CD14-positive monocyte (primary cell): ENCODE results near the gene TSHZ2. TPM values are rescaled to one million over a fixed set of nuclear protein-coding genes. Genes with fewer than 3 reads are reported as not detected.

Experiments used
- DNase-seq, 3 donors: peaks; one replicate each; pipeline ENCODE4 v3.0.0-alpha.2; 2011 to 2022
- H2AFZ ChIP-seq: 2 replicates; pipeline ENCODE4 v1.6.0; 2012; ENCODE audit warnings: mild to moderate bottlenecking, low read depth, low read length, inconsistent platforms; ENCODE audit not compliant: insufficient read depth, poor library complexity, severe bottlenecking
- H3K27ac ChIP-seq, 2 donors: 1 replicate in 1 of 2; 2 replicates in 1 of 2; pipeline ENCODE4 v1.5.1; 2012 to 2013; ENCODE audit warnings: low read length in 2 of 2, control low read depth in 1 of 2, inconsistent platforms in 1 of 2, low read depth in 1 of 2, mild to moderate bottlenecking in 1 of 2
- H3K27me3 ChIP-seq, 2 donors: one replicate each; pipeline versions ENCODE4 v1.6.0 to v1.6.1; 2011 to 2013; ENCODE audit warnings: low read length in 2 of 2; ENCODE audit not compliant: control insufficient read depth in 2 of 2, insufficient read depth in 2 of 2
- H3K36me3 ChIP-seq, 2 donors: replicated peaks in 1 of 2; 1 replicate in 1 of 2; 2 replicates in 1 of 2; pipeline versions ENCODE4 v1.5.1 to v1.6.1; 2012 to 2013; ENCODE audit warnings: low read length in 2 of 2, control low read depth in 1 of 2, inconsistent platforms in 1 of 2, mild to moderate bottlenecking in 1 of 2; ENCODE audit not compliant: insufficient read depth in 2 of 2, control insufficient read depth in 1 of 2
- H3K4me1 ChIP-seq, 2 donors: 1 replicate in 1 of 2; 2 replicates in 1 of 2; pipeline versions ENCODE4 v1.5.1 to v1.6.1; 2012 to 2013; ENCODE audit warnings: low read length in 2 of 2, control low read depth in 1 of 2, inconsistent platforms in 1 of 2, mild to moderate bottlenecking in 1 of 2, moderate library complexity in 1 of 2; ENCODE audit not compliant: insufficient read depth in 2 of 2, control insufficient read depth in 1 of 2
- H3K4me2 ChIP-seq: replicated peaks from 2 replicates; pipeline ENCODE3; 2012; ENCODE audit warnings: low read length, moderate library complexity, mild to moderate bottlenecking; ENCODE audit not compliant: poor library complexity, severe bottlenecking; ENCODE audit errors: extremely low read depth
- H3K4me3 ChIP-seq, 3 experiments: fragments of 200-600 bp in 1 of 3; sonication (generic) in 1 of 3; replicated peaks in 1 of 3; 1 replicate in 2 of 3; 2 replicates in 1 of 3; pipeline ENCODE4 v1.5.1; 2011 to 2013; ENCODE audit warnings: low read length in 3 of 3, mild to moderate bottlenecking in 3 of 3, control low read depth in 2 of 3, low read depth in 2 of 3, inconsistent platforms in 1 of 3, moderate library complexity in 1 of 3
- H3K79me2 ChIP-seq: 2 replicates; pipeline ENCODE4 v1.6.0; 2012; ENCODE audit warnings: mild to moderate bottlenecking, control low read depth, inconsistent platforms, low read length, moderate library complexity; ENCODE audit not compliant: insufficient read depth
- H3K9ac ChIP-seq: 2 replicates; pipeline ENCODE4 v1.6.0; 2017; ENCODE audit warnings: low read length, mild to moderate bottlenecking; ENCODE audit not compliant: insufficient read depth, poor library complexity, severe bottlenecking
- H3K9me3 ChIP-seq, 2 donors: replicated peaks in 1 of 2; 1 replicate in 1 of 2; 2 replicates in 1 of 2; pipeline versions ENCODE4 v1.5.1 to v1.6.1; 2012 to 2013; ENCODE audit warnings: low read length in 2 of 2, control low read depth in 1 of 2; ENCODE audit not compliant: control insufficient read depth in 1 of 2, insufficient read depth in 1 of 2
- H4K20me1 ChIP-seq: 2 replicates; pipeline ENCODE4 v1.6.0; 2012; ENCODE audit warnings: mild to moderate bottlenecking, low read length, control low read depth, moderate library complexity; ENCODE audit not compliant: insufficient read depth
- H3K27ac Mint-ChIP-seq, 7 donors: one replicate each; pipeline ENCODE4 v1.8.0; 2020; ENCODE audit warnings: mild to moderate bottlenecking in 7 of 7, mixed read lengths in 7 of 7, moderate library complexity in 6 of 7, inconsistent platforms in 2 of 7
- H3K27me3 Mint-ChIP-seq, 3 donors: one replicate each; pipeline ENCODE4 v1.8.0; 2021 to 2022; ENCODE audit warnings: low read depth in 3 of 3, mild to moderate bottlenecking in 3 of 3, mixed read lengths in 3 of 3, moderate library complexity in 3 of 3, inconsistent platforms in 1 of 3
- H3K36me3 Mint-ChIP-seq, 2 donors: one replicate each; pipeline ENCODE4 v1.8.0; 2020; ENCODE audit warnings: mixed read lengths in 2 of 2, inconsistent platforms in 1 of 2, mild to moderate bottlenecking in 1 of 2
- H3K4me1 Mint-ChIP-seq: one replicate; pipeline ENCODE4 v1.8.0; 2020; ENCODE audit warnings: mild to moderate bottlenecking, mixed read lengths
- H3K4me3 Mint-ChIP-seq, 2 donors: one replicate each; pipeline ENCODE4 v1.8.0; 2020; ENCODE audit warnings: mild to moderate bottlenecking in 2 of 2, mixed read lengths in 2 of 2, moderate library complexity in 1 of 2
- H3K9me3 Mint-ChIP-seq, 7 donors: one replicate each; pipeline ENCODE4 v1.8.0; 2020 to 2022; ENCODE audit warnings: mixed read lengths in 7 of 7, mild to moderate bottlenecking in 6 of 7, moderate library complexity in 6 of 7, inconsistent platforms in 2 of 7
- WGBS: methylation state at CpG from one replicate; pipeline ENCODE4 v1.1.5; 2013; ENCODE audit warnings: missing lambda C conversion rate; ENCODE audit not compliant: insufficient coverage; 5-methylcytosine and 5-hydroxymethylcytosine counted together
- intact Hi-C, 2 donors: fragments of 100-400 bp; cut with micrococcal nuclease; formaldehyde crosslinking; loops; one replicate each; pipeline versions ENCODE4 v1.15.0 to v1.15.1; 2023
- polyA plus RNA-seq, 3 donors: library from polyadenylated mRNA; depleted of rRNA in 1 of 3; unstranded in 2 of 3; stranded (reverse) in 1 of 3; fragments of 300-500 nt in 2 of 3; fragments of >200 nt in 1 of 3; fragmentation: Illumina TruSeq in 2 of 3; gene quantifications; 1 replicate in 2 of 3; 2 replicates in 1 of 3; pipeline ENCODE4 v1.2.3, GENCODE V29; 2012 to 2021
- TF ChIP-seq, protein P1 (sequence below): fragments of 200-600 bp; IDR thresholded peaks from one replicate; pipeline ENCODE4 v1.8.0; 2022; ENCODE audit warnings: antibody characterized with exemption, mild to moderate bottlenecking

Gene TSHZ2
- polyA plus RNA-seq, 3 donors = not detected

DNA sequence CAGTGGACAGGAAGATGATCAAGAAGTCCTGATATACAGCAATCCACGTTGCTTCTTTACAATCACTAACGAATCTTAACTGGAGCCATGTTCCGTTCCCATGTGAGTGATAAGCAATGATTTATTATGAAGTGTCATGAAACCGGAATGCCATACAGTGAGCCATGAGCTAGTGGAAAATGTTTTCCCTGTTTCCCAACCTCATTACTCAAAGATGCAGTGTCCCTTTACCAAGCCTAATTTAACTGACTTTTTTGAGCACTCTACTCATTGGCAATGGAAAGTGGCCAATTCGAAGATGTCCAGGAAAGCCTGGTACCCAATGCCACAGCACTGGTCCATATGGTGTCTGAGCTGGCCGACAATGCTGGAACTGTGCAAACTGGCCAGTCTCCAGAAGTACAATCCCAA, 473.2 kb downstream of the TSHZ2 start:
- H3K36me3 Mint-ChIP-seq = no peaks in the 10 kb centered on the region
- Histone ChIP-seq H3K27ac (no peak overlapping the region), H3K27me3 (no peaks in the 10 kb centered on the region), H3K36me3 (no peaks in the 10 kb centered on the region), H2AFZ (no peak overlapping the region), H3K4me2 (no peak overlapping the region), H3K79me2 (no peaks in the 10 kb centered on the region), H3K9me3 (peaks cover 17 to 30% of the 10 kb centered on the region in 2 donors), H4K20me1 (no peaks in the 10 kb centered on the region), H3K9ac (no peak overlapping the region), H3K4me3 (no peak overlapping the region), H3K4me1 (peaks cover 10 to 15% of the 10 kb centered on the region in 2 donors)
- 96% methylated on average over 2 of the region's 6 CpGs for WGBS
- no peak for DNase-seq
- H3K4me1 Mint-ChIP-seq = peaks cover 19% of the 10 kb centered on the region
- H3K4me3 Mint-ChIP-seq = no peak overlapping the region
- peaks cover 10 to 43% (median 32%) of the 10 kb centered on the region in 7 donors for H3K9me3 Mint-ChIP-seq
- peaks cover 0 to 2% (median 2%) of the 10 kb centered on the region in 3 donors for H3K27me3 Mint-ChIP-seq
- no peak overlapping the region for H3K27ac Mint-ChIP-seq
- intact Hi-C loops = no loop called here
- TF ChIP-seq, protein P1, sequence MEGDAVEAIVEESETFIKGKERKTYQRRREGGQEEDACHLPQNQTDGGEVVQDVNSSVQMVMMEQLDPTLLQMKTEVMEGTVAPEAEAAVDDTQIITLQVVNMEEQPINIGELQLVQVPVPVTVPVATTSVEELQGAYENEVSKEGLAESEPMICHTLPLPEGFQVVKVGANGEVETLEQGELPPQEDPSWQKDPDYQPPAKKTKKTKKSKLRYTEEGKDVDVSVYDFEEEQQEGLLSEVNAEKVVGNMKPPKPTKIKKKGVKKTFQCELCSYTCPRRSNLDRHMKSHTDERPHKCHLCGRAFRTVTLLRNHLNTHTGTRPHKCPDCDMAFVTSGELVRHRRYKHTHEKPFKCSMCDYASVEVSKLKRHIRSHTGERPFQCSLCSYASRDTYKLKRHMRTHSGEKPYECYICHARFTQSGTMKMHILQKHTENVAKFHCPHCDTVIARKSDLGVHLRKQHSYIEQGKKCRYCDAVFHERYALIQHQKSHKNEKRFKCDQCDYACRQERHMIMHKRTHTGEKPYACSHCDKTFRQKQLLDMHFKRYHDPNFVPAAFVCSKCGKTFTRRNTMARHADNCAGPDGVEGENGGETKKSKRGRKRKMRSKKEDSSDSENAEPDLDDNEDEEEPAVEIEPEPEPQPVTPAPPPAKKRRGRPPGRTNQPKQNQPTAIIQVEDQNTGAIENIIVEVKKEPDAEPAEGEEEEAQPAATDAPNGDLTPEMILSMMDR = no peak

GRCh38 chr20:53445932-53446331, 473.8 kb downstream of the TSHZ2 start:
- Histone ChIP-seq H3K4me1 (peaks cover 10 to 15% of the 10 kb centered on the region in 2 donors), H3K4me2 (no peak overlapping the region), H3K9ac (no peak overlapping the region), H3K79me2 (no peaks in the 10 kb centered on the region), H3K27ac (no peak overlapping the region), H3K27me3 (no peaks in the 10 kb centered on the region), H3K9me3 (peaks cover 21 to 35% of the 10 kb centered on the region in 2 donors), H3K4me3 (no peak overlapping the region), H2AFZ (no peak overlapping the region), H4K20me1 (no peaks in the 10 kb centered on the region), H3K36me3 (no peaks in the 10 kb centered on the region)
- no peak for DNase-seq
- Mint-ChIP-seq H3K4me3 (no peak overlapping the region), H3K27ac (peak overlapping the region in 1 of 7 donors; percentile 45), H3K4me1 (peaks cover 19% of the 10 kb centered on the region), H3K9me3 (peaks cover 10 to 49% (median 37%) of the 10 kb centered on the region in 7 donors), H3K27me3 (peaks cover 0 to 2% (median 0%) of the 10 kb centered on the region in 3 donors), H3K36me3 (no peaks in the 10 kb centered on the region)
- TF ChIP-seq, protein P1 = no peak
- intact Hi-C loops = no loop called here
- WGBS = 100% methylated on average over 2 of the region's 7 CpGs
